T-helper 1 cell treated with Interleukin-12 subunit alpha and Interleukin-12 subunit beta and Interleukin-4 antibody, amounts not matched to agents 30 μg/mL and 1 μg/mL, for 36 hours (primary cell): ENCODE data around the gene ME1.
"Not testable (repeated sequence)": the region's sequence is repeated elsewhere in the genome, so short reads cannot be mapped to it uniquely, and the experiment has no call there.

Experiments used
- H3K27ac Mint-ChIP-seq: one replicate; pipeline ENCODE4 v1.8.0; 2021; ENCODE audit warnings: mild to moderate bottlenecking, mixed read lengths
- H3K27me3 Mint-ChIP-seq: one replicate; pipeline ENCODE4 v1.8.0; 2021; ENCODE audit warnings: low read depth, mixed read lengths
- H3K36me3 Mint-ChIP-seq: one replicate; pipeline ENCODE4 v1.8.0; 2021; ENCODE audit warnings: low read depth, mixed read lengths
- H3K4me1 Mint-ChIP-seq: one replicate; pipeline ENCODE4 v1.8.0; 2021; ENCODE audit warnings: low read depth, mixed read lengths
- H3K4me3 Mint-ChIP-seq: one replicate; pipeline ENCODE4 v1.8.0; 2021; ENCODE audit warnings: mild to moderate bottlenecking, moderate library complexity, mixed read lengths
- H3K9me3 Mint-ChIP-seq: one replicate; pipeline ENCODE4 v1.8.0; 2021; ENCODE audit warnings: mixed read lengths

Gene ME1

DNA sequence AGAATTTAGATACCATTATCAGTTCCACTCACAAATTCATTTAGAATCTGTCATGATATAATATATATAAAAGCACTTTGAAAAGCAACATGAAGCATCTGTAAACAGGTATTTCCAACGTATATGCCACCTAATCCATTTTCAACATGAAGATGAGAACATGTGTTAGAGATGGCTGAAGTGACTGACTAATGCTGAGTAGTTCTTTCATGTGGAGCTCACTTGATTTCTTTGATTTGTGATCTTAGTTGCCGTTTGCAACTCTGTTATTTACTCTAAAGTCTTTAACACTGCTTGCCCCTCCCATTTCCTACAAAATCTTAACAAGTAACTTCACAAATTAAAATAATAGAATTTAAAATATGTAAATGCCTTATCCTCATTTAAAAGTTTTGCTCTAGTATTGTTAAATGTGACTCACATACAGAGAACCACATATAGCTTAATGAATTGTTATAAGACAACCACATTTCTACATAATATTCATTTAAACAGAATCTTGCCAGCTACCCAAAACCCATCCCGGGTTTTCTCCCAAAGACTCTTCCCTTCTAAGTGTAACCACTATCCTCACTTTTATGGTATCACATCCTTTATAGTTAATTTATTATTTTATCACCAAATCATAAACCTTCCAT is 78.3 kb downstream of the ME1 start:
- Mint-ChIP-seq H3K27me3 (no peaks in the 10 kb centered on the region), H3K36me3 (no peaks in the 10 kb centered on the region), H3K4me3 (no peak overlapping the region), H3K4me1 (no peaks in the 10 kb centered on the region), H3K27ac (no peak overlapping the region), H3K9me3 (no peaks in the 10 kb centered on the region)

DNA sequence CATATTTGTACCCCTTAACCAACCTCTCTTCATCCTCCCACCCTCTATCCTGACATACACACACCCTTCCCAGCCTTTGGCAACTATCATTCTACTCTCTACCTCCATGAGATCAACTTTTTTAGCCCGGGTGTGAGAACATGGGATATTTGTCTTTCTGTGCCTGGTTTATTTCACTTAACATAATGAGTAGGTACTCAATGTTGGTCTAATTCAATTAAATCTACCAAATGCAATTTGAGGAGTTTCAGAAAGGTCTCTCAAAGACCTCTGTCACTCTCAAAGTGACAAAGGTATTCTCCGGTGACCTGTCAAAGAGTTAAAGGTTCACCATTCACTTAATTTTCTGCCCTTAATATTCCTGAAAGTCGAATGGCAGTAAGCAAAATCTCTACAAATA is 87.7 kb downstream of the ME1 start:
- no peaks in the 10 kb centered on the region for H3K27me3 Mint-ChIP-seq
- no peaks in the 10 kb centered on the region for H3K4me1 Mint-ChIP-seq
- H3K9me3 Mint-ChIP-seq = no peaks in the 10 kb centered on the region
- no peak overlapping the region for H3K4me3 Mint-ChIP-seq
- no peaks in the 10 kb centered on the region for H3K36me3 Mint-ChIP-seq
- no peak overlapping the region for H3K27ac Mint-ChIP-seq

DNA sequence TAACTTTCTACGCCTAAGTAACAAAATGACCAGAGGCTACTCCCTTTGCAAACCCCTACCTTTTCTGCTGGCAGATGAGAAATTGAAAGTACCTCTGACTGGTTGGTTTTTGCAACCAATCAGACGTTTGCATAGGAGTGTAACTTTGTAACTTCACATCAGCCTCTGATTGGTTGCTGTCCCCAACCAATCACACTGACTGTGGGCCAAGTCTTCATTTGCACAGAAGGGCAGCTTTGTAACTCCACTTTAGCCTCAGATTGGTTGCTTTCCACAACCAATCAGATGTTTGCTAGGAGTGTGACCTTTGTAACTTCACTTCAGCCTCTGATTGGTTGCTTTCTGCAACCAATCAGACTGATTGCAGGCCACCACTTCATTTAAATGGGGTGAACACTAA is 89.1 kb downstream of the ME1 start:
- no peaks in the 10 kb centered on the region for H3K9me3 Mint-ChIP-seq
- H3K27me3 Mint-ChIP-seq = no peaks in the 10 kb centered on the region
- H3K27ac Mint-ChIP-seq = no peak overlapping the region
- H3K4me1 Mint-ChIP-seq = no peaks in the 10 kb centered on the region
- no peak overlapping the region for H3K4me3 Mint-ChIP-seq
- H3K36me3 Mint-ChIP-seq = no peaks in the 10 kb centered on the region

DNA sequence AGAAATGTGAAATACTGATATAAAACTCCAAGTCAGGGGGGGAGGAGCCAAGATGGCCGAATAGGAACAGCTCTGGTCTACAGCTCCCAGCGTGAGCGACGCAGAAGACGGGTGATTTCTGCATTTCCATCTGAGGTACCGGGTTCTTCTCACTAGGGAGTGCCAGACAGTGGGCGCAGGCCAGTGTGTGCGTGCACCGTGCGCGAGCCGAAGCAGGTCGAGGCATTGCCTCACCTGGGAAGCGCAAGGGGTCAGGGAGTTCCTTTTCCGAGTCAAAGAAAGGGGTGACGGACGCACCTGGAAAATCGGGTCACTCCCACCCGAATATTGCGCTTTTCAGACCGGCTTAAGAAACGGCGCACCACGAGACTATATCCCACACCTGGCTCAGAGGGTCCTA is 96.9 kb downstream of the ME1 start:
- H3K9me3 Mint-ChIP-seq, H3K4me3 Mint-ChIP-seq, H3K27ac Mint-ChIP-seq, H3K4me1 Mint-ChIP-seq, H3K36me3 Mint-ChIP-seq, H3K27me3 Mint-ChIP-seq: not testable (repeated sequence)

DNA sequence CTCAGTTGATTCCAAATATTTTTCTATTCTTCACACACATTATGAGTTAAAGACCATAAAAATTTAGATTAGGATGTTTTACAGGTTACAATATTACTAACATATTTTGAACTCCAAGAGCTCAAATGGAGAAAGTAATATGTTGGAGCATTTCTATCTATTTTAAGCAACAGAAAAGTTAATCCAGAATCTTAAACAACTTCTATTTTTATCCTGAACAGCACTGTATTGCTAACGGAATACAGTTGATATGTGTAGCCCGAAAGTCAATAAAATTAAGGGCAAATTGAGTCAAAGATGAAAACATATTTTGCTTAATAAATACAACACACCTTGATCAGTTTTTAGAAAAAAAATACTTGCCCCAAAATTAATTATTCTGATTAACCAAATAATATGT is 97.4 kb downstream of the ME1 start:
- Mint-ChIP-seq H3K9me3 (peaks cover 4% of the 10 kb centered on the region), H3K36me3 (no peaks in the 10 kb centered on the region), H3K4me3 (no peak overlapping the region)

DNA sequence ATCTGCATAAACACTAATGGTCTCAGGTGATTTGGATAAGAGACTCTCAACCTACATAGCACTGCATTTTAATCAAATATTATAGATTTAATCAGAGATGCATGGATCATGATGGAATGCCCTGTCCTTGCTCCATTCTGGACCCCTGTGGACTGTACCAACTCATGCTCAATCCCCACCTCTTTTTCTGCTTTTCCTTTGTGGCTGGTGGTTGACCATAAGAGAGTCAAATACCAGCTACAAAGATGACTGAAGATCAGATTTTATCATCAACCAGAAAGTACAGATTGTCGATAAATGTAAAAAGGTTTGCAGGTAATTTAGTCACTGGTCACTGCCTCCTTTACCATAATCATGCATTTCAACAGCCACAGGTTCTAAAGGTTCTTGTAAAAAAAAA is 116.2 kb downstream of the ME1 start:
- Mint-ChIP-seq H3K4me3 (no peak overlapping the region), H3K4me1 (no peaks in the 10 kb centered on the region), H3K27me3 (peaks cover 3% of the 10 kb centered on the region), H3K9me3 (no peaks in the 10 kb centered on the region), H3K36me3 (no peaks in the 10 kb centered on the region), H3K27ac (no peak overlapping the region)

More for the DNA sequence above, 97.4 kb downstream of the ME1 start:
- Mint-ChIP-seq H3K27me3 (no peaks in the 10 kb centered on the region), H3K27ac (no peak overlapping the region), H3K4me1 (no peaks in the 10 kb centered on the region)

DNA sequence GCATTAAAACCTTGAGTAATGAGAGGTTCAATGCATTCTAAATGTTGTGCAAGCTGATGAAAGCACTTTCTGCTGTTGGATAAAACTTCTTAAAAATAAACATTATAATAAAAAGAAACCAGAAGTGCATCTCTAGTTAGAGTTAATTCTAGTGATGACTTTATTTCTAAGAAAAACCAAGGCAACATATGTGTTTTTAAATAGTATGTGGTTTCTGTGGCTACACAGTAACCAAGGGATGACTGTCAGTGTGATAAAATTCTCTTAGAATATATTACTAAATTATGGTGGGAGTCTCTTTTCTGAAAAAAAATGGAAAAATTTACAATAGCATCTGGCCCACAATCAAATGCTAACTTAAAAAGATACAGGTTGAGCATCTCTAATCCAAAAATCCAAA is 117.0 kb downstream of the ME1 start:
- Mint-ChIP-seq H3K4me3 (no peak overlapping the region), H3K27ac (no peak overlapping the region), H3K27me3 (peaks cover 3% of the 10 kb centered on the region), H3K9me3 (no peaks in the 10 kb centered on the region), H3K36me3 (no peaks in the 10 kb centered on the region), H3K4me1 (no peaks in the 10 kb centered on the region)

DNA sequence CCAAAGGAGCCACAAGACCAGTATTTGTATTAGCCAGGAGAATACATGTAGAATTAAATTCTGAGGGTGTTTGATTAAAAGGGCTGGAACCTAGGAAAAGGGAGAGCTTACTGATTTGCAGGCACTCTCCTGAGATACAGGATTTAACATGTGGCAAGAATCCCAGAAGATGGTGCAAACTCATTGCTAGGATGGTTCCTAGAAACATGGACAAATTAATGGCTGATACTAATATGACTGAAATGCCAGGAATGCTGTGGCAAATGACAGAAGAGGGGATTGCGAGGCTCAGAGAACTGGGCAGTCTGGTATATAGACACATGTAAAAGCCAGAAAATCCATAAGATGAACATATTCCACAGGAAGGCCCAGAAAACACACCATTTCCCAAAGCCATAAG is 119.6 kb downstream of the ME1 start:
- Mint-ChIP-seq H3K4me1 (no peaks in the 10 kb centered on the region), H3K27me3 (peaks cover 3% of the 10 kb centered on the region), H3K9me3 (no peaks in the 10 kb centered on the region), H3K36me3 (no peaks in the 10 kb centered on the region), H3K27ac (no peak overlapping the region), H3K4me3 (no peak overlapping the region)

DNA sequence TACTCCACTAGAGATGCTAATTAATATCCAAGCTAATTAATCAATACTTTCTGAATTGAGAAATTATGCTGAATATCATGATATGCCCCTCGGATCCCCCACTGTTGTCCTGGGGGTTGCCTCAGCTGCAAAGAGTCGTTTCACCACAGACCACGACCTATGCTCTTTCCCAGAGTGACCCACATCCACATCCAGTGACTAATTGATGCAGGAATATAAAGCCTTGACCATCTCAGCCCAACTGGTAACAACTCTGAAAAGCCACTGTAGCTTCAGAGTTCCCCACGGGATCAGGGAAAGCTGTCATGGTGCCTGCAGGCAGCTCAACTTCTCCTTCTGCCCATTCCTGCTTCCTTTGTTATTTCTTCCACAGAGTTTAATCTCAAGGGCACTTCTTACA is 120.8 kb downstream of the ME1 start:
- no peaks in the 10 kb centered on the region for H3K36me3 Mint-ChIP-seq
- no peak overlapping the region for H3K27ac Mint-ChIP-seq
- no peak overlapping the region for H3K4me3 Mint-ChIP-seq
- H3K27me3 Mint-ChIP-seq = peaks cover 3% of the 10 kb centered on the region
- H3K4me1 Mint-ChIP-seq = no peaks in the 10 kb centered on the region
- no peaks in the 10 kb centered on the region for H3K9me3 Mint-ChIP-seq

DNA sequence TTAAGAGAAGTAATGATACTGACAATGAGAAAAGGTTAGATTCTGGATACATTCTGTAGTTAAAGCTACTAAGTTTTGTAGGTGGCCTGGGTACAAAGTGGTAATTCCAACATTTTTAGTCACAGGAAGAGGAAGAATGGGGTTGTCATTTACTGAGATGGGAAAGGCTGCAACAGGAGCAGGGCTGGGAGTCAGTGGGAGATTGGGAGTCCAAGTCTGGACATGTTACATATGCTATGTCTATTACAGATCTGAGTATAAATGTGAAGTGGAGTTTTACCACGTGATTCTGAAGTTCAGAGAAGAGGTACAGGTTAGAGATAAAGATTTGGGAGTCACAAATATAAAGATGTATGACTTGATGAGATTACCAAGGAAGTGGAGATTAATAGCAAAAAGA is 121.5 kb downstream of the ME1 start:
- Mint-ChIP-seq H3K9me3 (no peaks in the 10 kb centered on the region), H3K27me3 (peaks cover 3% of the 10 kb centered on the region), H3K27ac (no peak overlapping the region), H3K4me1 (no peaks in the 10 kb centered on the region), H3K36me3 (no peaks in the 10 kb centered on the region), H3K4me3 (no peak overlapping the region)

DNA sequence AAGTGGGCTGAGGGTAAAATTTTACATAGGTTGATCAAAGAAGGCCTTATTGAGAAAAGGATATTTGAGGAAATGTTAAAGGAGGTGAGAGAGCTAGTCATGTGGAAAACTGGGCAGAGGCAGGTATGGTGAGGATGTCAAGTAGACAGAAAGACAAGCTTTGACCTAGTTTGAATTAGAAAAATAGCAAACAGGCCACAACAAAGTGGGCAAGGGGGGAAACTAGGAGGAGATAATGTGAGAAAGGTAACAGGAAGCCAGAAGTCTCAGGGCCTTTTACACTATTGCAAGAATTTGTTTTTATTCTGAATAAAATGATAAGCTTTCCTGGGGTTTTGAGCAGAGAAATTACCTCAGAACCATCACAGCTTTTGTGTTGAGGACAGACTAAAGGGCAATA is 122.0 kb downstream of the ME1 start:
- Mint-ChIP-seq H3K4me3 (no peak overlapping the region), H3K4me1 (no peaks in the 10 kb centered on the region), H3K9me3 (no peaks in the 10 kb centered on the region), H3K27ac (no peak overlapping the region), H3K27me3 (peaks cover 3% of the 10 kb centered on the region), H3K36me3 (no peaks in the 10 kb centered on the region)

DNA sequence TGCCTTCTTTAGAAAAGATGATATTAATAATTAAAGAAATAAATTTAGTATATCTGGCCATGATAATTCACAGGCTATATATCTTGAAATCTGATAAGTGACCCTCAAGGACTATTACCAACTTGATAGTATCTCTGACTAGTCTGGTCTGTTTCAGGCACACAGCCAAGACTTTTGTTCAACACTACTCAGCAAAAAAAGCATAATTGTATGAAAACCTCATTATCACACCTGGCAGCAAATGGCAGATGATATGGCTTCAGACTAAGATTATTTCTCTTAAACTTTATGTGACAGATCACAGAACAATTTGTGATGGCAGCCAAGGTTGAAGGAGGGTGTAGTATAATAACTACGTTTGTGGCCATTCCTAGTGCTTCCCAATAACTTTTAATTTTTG is 123.0 kb downstream of the ME1 start:
- no peak overlapping the region for H3K27ac Mint-ChIP-seq
- no peaks in the 10 kb centered on the region for H3K27me3 Mint-ChIP-seq
- no peaks in the 10 kb centered on the region for H3K9me3 Mint-ChIP-seq
- no peaks in the 10 kb centered on the region for H3K4me1 Mint-ChIP-seq
- no peak overlapping the region for H3K4me3 Mint-ChIP-seq
- H3K36me3 Mint-ChIP-seq = no peaks in the 10 kb centered on the region

DNA sequence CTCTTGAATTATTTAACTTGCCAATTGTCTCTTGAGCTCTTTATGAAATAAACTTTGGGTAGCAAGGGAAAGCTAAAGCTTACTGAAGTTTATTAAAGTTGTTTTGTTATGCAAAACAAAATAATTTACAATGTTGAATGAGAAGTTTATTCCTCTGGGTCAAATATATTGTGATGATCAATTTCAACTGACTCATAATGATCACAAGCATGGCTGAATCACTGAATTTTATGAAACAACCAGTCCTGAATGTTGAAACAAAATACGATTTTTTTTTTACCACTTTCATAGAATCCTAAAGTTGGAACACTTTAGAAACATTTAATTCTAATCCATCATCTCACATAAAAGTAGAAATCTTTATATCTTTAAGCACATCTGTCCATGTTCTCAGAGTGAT is 127.4 kb downstream of the ME1 start:
- H3K4me3 Mint-ChIP-seq = no peak overlapping the region
- no peaks in the 10 kb centered on the region for H3K27me3 Mint-ChIP-seq
- no peak overlapping the region for H3K27ac Mint-ChIP-seq
- no peaks in the 10 kb centered on the region for H3K36me3 Mint-ChIP-seq
- H3K9me3 Mint-ChIP-seq = no peaks in the 10 kb centered on the region
- H3K4me1 Mint-ChIP-seq = no peaks in the 10 kb centered on the region

DNA sequence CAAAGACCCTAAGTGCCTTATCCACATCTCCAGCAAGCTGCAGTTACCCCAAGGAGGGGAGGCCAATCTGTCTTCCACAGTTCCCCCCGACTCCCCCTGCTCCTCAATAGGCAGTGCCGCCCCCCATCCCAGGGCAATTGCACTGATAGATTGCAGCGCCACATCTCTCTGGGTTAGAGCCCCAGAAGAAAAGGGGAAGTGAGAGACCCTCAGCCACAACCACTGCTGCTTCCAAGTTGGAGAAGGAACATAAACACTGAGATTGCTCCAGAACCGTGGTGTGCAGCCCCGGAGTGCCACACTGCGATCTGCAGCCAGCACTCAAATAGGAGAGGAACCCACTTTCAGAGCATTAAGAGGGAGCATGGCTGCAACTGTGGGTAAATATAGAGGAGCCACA is 136.2 kb downstream of the ME1 start:
- Mint-ChIP-seq H3K9me3 (peaks cover 14% of the 10 kb centered on the region), H3K27me3 (no peaks in the 10 kb centered on the region), H3K36me3 (no peaks in the 10 kb centered on the region), H3K4me1 (peaks cover 3% of the 10 kb centered on the region), H3K27ac (no peak overlapping the region), H3K4me3 (no peak overlapping the region)

DNA sequence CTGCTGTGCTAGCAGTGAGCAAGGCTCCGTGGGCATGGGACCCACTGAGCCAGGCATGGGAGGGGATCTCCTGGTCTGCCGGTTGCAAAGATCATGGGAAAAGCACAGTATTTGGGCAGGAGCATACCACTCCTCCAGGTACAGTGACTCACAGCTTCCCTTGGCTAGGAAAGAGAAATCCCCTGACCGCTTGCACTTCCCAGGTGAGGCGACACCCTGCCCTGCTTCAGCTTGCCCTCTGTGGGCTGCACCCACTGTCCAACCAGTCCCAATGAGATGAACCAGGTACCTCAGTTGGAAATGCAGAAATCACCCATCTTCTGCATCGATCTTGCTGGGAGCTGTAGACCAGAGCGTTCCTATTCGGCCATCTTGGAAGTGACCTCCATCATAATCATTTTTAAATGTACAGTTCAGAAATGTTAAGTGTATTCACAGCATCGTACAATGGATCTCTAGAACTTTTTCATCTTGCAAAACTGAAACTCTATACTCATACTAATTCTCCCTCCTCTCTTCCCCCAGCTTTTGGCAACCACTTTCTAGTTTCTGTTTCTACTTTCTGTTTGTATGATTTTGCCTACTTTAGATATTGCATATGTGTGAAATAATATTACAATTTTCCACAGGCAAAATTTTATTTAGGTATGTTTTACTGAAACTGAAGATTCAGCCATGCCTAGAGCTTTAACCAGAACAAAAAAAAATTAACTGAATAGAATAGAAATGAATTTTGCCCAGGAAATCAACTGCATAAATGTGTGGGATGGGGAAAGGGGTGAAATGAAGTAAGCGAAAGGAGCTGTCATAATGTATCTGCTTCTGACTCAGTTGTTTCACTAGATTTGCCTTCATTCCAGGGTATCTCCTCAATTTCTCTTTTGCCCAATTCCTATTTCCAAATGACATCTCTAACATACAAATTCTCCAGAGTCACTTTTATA is 137.7 kb downstream of the ME1 start:
- Mint-ChIP-seq H3K9me3 (peaks cover 14% of the 10 kb centered on the region), H3K27ac (no peak overlapping the region), H3K27me3 (no peaks in the 10 kb centered on the region), H3K4me1 (peaks cover 3% of the 10 kb centered on the region), H3K36me3 (no peaks in the 10 kb centered on the region), H3K4me3 (no peak overlapping the region)
